Neural progenitor cell (in vitro differentiated cells): Measurements from ENCODE around the gene S100B. TPM values are rescaled to one million over a fixed set of nuclear protein-coding genes. Genes with fewer than 3 reads are reported as not detected.
"Not testable (repeated sequence)": the region's sequence is repeated elsewhere in the genome, so short reads cannot be mapped to it uniquely, and the experiment has no call there.

ENCODE experiments used
- DNase-seq: peaks from one replicate; pipeline ENCODE4 v3.0.0-alpha.2; 2016; ENCODE audit warnings: low spot score
- H2AFZ ChIP-seq: fragments of 200-600 bp; sonication (generic); replicated peaks from 2 replicates; pipeline ENCODE4 v1.6.1; 2016; ENCODE audit warnings: antibody characterized with exemption
- H3F3A ChIP-seq: fragments of 200-600 bp; sonication (generic); 2 replicates; pipeline ENCODE4 v1.6.1; 2016; ENCODE audit warnings: antibody characterized with exemption, low read depth
- H3K27ac ChIP-seq: fragments of 200-600 bp; sonication (generic); 2 replicates; pipeline ENCODE4 v1.5.1; 2016; ENCODE audit warnings: mild to moderate bottlenecking
- H3K27me3 ChIP-seq: fragments of 200-600 bp; sonication (generic); 2 replicates; pipeline ENCODE4 v1.6.1; 2016; ENCODE audit warnings: mild to moderate bottlenecking, moderate library complexity
- H3K36me3 ChIP-seq: fragments of 200-600 bp; sonication (generic); 2 replicates; pipeline ENCODE4 v1.5.1; 2016
- H3K4me1 ChIP-seq: fragments of 200-600 bp; sonication (generic); 2 replicates; pipeline ENCODE4 v1.6.1; 2016; ENCODE audit warnings: mixed run types
- H3K4me2 ChIP-seq: fragments of 200-600 bp; sonication (generic); 2 replicates; pipeline ENCODE4 v1.6.1; 2016
- H3K4me3 ChIP-seq: fragments of 200-600 bp; sonication (generic); 2 replicates; pipeline ENCODE4 v1.5.1; 2016
- H3K79me2 ChIP-seq: fragments of 200-600 bp; sonication (generic); 2 replicates; pipeline ENCODE4 v1.6.1; 2016; ENCODE audit warnings: low read depth
- H3K9ac ChIP-seq: fragments of 200-600 bp; sonication (generic); 2 replicates; pipeline ENCODE4 v1.6.1; 2016
- H3K9me3 ChIP-seq: fragments of 200-600 bp; sonication (generic); 2 replicates; pipeline ENCODE4 v1.5.1; 2016; ENCODE audit warnings: low read depth
- H4K20me1 ChIP-seq: fragments of 200-600 bp; sonication (generic); 2 replicates; pipeline ENCODE4 v1.6.1; 2016; ENCODE audit warnings: low read depth
- H3K27ac Mint-ChIP-seq: 3 replicates; pipeline ENCODE4 v1.8.0; 2021; ENCODE audit warnings: mixed read lengths
- H3K27me3 Mint-ChIP-seq: 2 replicates; pipeline ENCODE4 v1.8.0; 2022; ENCODE audit warnings: low read depth, mild to moderate bottlenecking, inconsistent platforms, moderate library complexity, mixed read lengths; ENCODE audit not compliant: insufficient read depth
- H3K36me3 Mint-ChIP-seq: 3 replicates; pipeline ENCODE4 v1.8.0; 2021; ENCODE audit warnings: mixed read lengths
- H3K4me1 Mint-ChIP-seq: 3 replicates; pipeline ENCODE4 v1.8.0; 2021; ENCODE audit warnings: mixed read lengths
- H3K4me3 Mint-ChIP-seq: 3 replicates; pipeline ENCODE4 v1.8.0; 2021; ENCODE audit warnings: mild to moderate bottlenecking, moderate library complexity, mixed read lengths
- H3K9me3 Mint-ChIP-seq: 3 replicates; pipeline ENCODE4 v1.8.0; 2020; ENCODE audit warnings: mixed read lengths
- EZH2 ChIP-seq: fragments of 200-600 bp; sonication (generic); IDR thresholded peaks from 2 replicates; pipeline ENCODE4 v1.6.1; 2017; ENCODE audit warnings: antibody characterized with exemption, mild to moderate bottlenecking, moderate library complexity
- EZH2phosphoT487 ChIP-seq: fragments of 200-600 bp; sonication (generic); IDR thresholded peaks from 2 replicates; pipeline ENCODE4 v1.6.1; 2017; ENCODE audit warnings: antibody characterized with exemption
- total RNA-seq: library from RNA; depleted of rRNA; stranded (reverse); fragments of >200 nt; gene quantifications from 2 replicates; pipeline ENCODE4 v1.2.3, GENCODE V29; 2015; ENCODE audit warnings: low replicate concordance
- TF ChIP-seq, protein P1 (sequence below): fragments of 200-600 bp; sonication (generic); IDR thresholded peaks from 2 replicates; pipeline ENCODE4 v1.5.1; 2017; ENCODE audit warnings: antibody characterized with exemption, mild to moderate bottlenecking

The S100B gene
- total RNA-seq, 1 donor from 2014 or later = 0.60 TPM

DNA sequence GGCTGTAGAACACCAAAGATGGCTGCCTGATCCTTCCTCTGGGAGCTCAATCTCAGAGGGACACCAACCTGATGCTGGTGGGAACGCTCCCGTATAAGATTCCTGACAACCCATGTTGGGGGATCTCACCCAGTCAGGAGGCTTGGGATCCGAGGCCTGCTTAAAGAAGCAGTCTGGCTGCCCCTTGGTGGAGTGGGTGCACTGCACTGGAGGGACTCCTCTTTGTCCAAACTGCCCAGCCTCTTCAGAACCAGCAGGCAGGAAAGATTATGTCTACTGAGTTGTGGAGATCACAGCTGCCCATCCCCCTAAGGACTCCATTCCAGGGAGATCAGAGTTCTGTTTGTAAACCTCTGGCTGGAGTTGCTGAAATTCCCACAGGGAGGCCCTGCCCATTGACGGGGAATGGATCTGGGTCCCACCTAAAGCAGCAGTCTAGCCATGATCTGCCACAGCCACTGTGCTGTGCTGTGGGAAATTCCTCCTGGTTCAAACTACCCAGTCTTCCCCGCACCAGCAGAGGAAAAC lies 23.0 kb downstream of the S100B start:
- TF ChIP-seq EZH2phosphoT487 = no peak
- TF ChIP-seq, protein P1, sequence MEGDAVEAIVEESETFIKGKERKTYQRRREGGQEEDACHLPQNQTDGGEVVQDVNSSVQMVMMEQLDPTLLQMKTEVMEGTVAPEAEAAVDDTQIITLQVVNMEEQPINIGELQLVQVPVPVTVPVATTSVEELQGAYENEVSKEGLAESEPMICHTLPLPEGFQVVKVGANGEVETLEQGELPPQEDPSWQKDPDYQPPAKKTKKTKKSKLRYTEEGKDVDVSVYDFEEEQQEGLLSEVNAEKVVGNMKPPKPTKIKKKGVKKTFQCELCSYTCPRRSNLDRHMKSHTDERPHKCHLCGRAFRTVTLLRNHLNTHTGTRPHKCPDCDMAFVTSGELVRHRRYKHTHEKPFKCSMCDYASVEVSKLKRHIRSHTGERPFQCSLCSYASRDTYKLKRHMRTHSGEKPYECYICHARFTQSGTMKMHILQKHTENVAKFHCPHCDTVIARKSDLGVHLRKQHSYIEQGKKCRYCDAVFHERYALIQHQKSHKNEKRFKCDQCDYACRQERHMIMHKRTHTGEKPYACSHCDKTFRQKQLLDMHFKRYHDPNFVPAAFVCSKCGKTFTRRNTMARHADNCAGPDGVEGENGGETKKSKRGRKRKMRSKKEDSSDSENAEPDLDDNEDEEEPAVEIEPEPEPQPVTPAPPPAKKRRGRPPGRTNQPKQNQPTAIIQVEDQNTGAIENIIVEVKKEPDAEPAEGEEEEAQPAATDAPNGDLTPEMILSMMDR = no peak
- no peak for TF ChIP-seq EZH2
- Histone ChIP-seq H3K27me3 (no peaks in the 10 kb centered on the region), H3K79me2 (no peaks in the 10 kb centered on the region), H3K9ac (no peak overlapping the region), H3K36me3 (no peaks in the 10 kb centered on the region), H3K4me1 (no peaks in the 10 kb centered on the region), H3K9me3 (peaks cover 22% of the 10 kb centered on the region), H3K4me3 (no peak overlapping the region), H3K4me2 (no peak overlapping the region), H3K27ac (no peak overlapping the region), H3F3A (no peaks in the 10 kb centered on the region), H4K20me1 (no peaks in the 10 kb centered on the region), H2AFZ (no peak overlapping the region)
- peaks cover 91% of the 10 kb centered on the region for H3K9me3 Mint-ChIP-seq
- peaks cover 64% of the 10 kb centered on the region for H3K36me3 Mint-ChIP-seq
- H3K27ac Mint-ChIP-seq = no peak overlapping the region
- no peaks in the 10 kb centered on the region for H3K27me3 Mint-ChIP-seq
- no peak overlapping the region for H3K4me3 Mint-ChIP-seq
- no peaks in the 10 kb centered on the region for H3K4me1 Mint-ChIP-seq
- no peak for DNase-seq

DNA sequence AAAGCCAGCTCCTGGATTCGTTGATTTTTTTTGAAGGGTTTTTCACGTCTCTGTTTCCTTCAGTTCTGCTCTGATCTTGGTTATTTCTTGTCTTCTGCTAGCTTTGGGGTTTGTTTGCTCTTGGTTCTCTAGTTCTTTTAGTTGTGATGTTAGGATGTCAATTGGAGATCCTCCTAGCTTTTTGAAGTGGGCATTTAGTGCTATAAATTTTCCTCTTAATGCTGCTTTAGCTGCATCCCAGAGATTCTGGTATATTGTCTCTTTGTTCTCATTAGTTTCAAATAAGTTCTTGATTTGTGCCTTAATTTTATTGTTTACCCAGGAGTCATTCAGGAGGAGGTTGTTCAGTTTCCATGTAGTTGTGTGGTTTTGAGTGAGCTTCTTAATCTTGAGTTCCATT lies 25.5 kb downstream of the S100B start:
- H3K4me1 ChIP-seq, H3K36me3 ChIP-seq, H3K27ac ChIP-seq, H3K27me3 ChIP-seq, DNase-seq, H3K4me3 Mint-ChIP-seq, H3K9ac ChIP-seq, H3K27ac Mint-ChIP-seq, H3K4me2 ChIP-seq, H3K4me3 ChIP-seq, H4K20me1 ChIP-seq, H2AFZ ChIP-seq, H3F3A ChIP-seq, H3K79me2 ChIP-seq, H3K27me3 Mint-ChIP-seq, H3K4me1 Mint-ChIP-seq: not testable (repeated sequence)
- peaks cover 80% of the 10 kb centered on the region for H3K9me3 Mint-ChIP-seq
- peaks cover 23% of the 10 kb centered on the region for H3K9me3 ChIP-seq
- peaks cover 68% of the 10 kb centered on the region for H3K36me3 Mint-ChIP-seq

DNA sequence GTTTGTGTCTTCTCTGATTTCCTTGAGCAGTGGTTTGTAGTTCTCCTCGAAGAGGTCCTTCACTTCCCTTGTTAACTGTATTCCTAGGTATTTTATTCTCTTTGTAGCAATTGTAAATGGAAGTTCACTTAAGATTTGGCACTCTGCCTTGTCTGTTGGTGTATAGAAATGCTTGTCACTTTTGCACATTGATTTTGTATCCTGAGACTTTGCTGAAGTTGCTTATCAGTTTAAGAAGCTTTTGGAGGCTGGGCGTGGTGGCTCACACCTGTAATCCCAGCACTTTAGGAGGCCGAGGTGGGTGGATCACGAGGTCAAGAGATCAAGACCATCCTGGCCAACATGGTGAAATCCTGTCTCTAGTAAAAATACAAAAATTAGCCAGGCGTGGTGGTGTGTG lies 27.1 kb downstream of the S100B start:
- H3K27ac Mint-ChIP-seq = not testable (repeated sequence)
- peaks cover 64% of the 10 kb centered on the region for H3K36me3 Mint-ChIP-seq

DNA sequence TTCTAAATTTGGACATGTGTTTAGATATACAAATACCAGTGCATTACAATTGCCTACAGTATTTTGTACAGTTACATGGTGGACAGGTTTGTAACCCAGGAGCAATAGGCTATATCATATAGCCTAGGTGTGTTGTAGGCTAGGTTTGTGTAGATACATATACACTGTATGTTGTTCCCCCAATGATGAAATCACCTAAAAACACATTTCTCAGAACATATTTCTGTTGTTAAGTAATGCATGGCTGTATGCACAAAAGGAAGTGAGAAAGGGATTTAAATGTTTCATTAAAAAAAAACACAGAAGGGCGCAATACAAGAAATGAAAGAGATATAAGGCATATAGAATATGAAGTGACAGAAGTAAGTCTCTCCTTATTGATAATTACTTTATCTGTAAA lies 32.0 kb downstream of the S100B start:
- H3K9me3 Mint-ChIP-seq = peaks cover 45% of the 10 kb centered on the region
- H3K27me3 Mint-ChIP-seq = no peaks in the 10 kb centered on the region
- Histone ChIP-seq H3K27ac (no peak overlapping the region), H3K4me2 (no peak overlapping the region), H3K4me1 (no peaks in the 10 kb centered on the region), H3K79me2 (no peaks in the 10 kb centered on the region), H2AFZ (no peak overlapping the region), H3K9me3 (peaks cover 7% of the 10 kb centered on the region), H3K9ac (no peak overlapping the region), H4K20me1 (no peaks in the 10 kb centered on the region), H3K27me3 (no peaks in the 10 kb centered on the region), H3K36me3 (no peaks in the 10 kb centered on the region), H3F3A (no peaks in the 10 kb centered on the region), H3K4me3 (no peak overlapping the region)
- no peak overlapping the region for H3K27ac Mint-ChIP-seq
- H3K36me3 Mint-ChIP-seq = peaks cover 59% of the 10 kb centered on the region
- TF ChIP-seq EZH2phosphoT487 (no peak), EZH2 (no peak)
- TF ChIP-seq, protein P1 = no peak
- no peaks in the 10 kb centered on the region for H3K4me1 Mint-ChIP-seq
- no peak for DNase-seq
- no peak overlapping the region for H3K4me3 Mint-ChIP-seq

More for the DNA sequence above, 27.1 kb downstream of the S100B start:
- H4K20me1 ChIP-seq, H3K4me3 ChIP-seq, DNase-seq, H3K27me3 ChIP-seq, H3K79me2 ChIP-seq, H3K4me1 ChIP-seq, H3K36me3 ChIP-seq, H3K4me2 ChIP-seq, H3K27ac ChIP-seq, H3K9ac ChIP-seq, H3K4me3 Mint-ChIP-seq, H2AFZ ChIP-seq, H3K4me1 Mint-ChIP-seq, H3F3A ChIP-seq, H3K27me3 Mint-ChIP-seq: not testable (repeated sequence)
- peaks cover 15% of the 10 kb centered on the region for H3K9me3 ChIP-seq
- H3K9me3 Mint-ChIP-seq = peaks cover 72% of the 10 kb centered on the region
